NT2/D1 (cell line): ENCODE data around the gene MLLT6.

ENCODE experiments used
- DNase-seq: peaks from one replicate; pipeline ENCODE4 v3.0.0-alpha.2; 2011; ENCODE audit warnings: low read depth, low spot score
- H3K27me3 ChIP-seq: 2 replicates; pipeline ENCODE4 v1.6.0; 2011; ENCODE audit warnings: mild to moderate bottlenecking; ENCODE audit not compliant: insufficient read length, insufficient read depth
- H3K36me3 ChIP-seq: 2 replicates; pipeline ENCODE4 v1.6.1; 2011; ENCODE audit warnings: mild to moderate bottlenecking, low read length, mixed read lengths; ENCODE audit not compliant: insufficient read depth, insufficient read length
- H3K4me1 ChIP-seq: 2 replicates; pipeline ENCODE4 v1.5.1; 2011; ENCODE audit not compliant: insufficient read depth, insufficient read length
- H3K4me3 ChIP-seq: 2 replicates; pipeline ENCODE4 v1.5.1; 2011; ENCODE audit warnings: low read depth; ENCODE audit not compliant: insufficient read length
- H3K9ac ChIP-seq: 2 replicates; pipeline ENCODE4 v1.6.0; 2011; ENCODE audit warnings: low read depth; ENCODE audit not compliant: insufficient read length
- H3K9me3 ChIP-seq: 2 replicates; pipeline ENCODE4 v1.5.1; 2011; ENCODE audit warnings: mild to moderate bottlenecking, low read length; ENCODE audit not compliant: insufficient read depth
- SUZ12 ChIP-seq: IDR thresholded peaks from 2 replicates; pipeline ENCODE4 v1.6.1; 2011; ENCODE audit not compliant: insufficient read length, insufficient read depth; ENCODE audit errors: extremely low read depth
- YY1 ChIP-seq: IDR thresholded peaks from 2 replicates; pipeline ENCODE4 v1.6.1; 2011; ENCODE audit not compliant: insufficient read length, insufficient read depth
- ZNF274 ChIP-seq: IDR thresholded peaks from 2 replicates; pipeline ENCODE4 v1.6.1; 2011; ENCODE audit warnings: mild to moderate bottlenecking, low read depth, low read length

Gene MLLT6

GRCh38 chr17:38750044-38750311, 44.9 kb downstream of the MLLT6 start:
- TF ChIP-seq ZNF274 (no peak), SUZ12 (no peak)
- Histone ChIP-seq H3K4me1 (peaks cover 13% of the 10 kb centered on the region), H3K27me3 (peaks cover 17% of the 10 kb centered on the region), H3K9ac (peak overlapping the region; percentile 98), H3K4me3 (peak overlapping the region; percentile 84), H3K36me3 (peaks cover 28% of the 10 kb centered on the region), H3K9me3 (no peaks in the 10 kb centered on the region)
- DNase-seq = no peak

GRCh38 chr17:38750312-38751121, 45.4 kb downstream of the MLLT6 start:
- TF ChIP-seq SUZ12 (no peak), YY1 (no peak), ZNF274 (no peak)
- H3K27me3 ChIP-seq = peaks cover 17% of the 10 kb centered on the region
- peaks cover 13% of the 10 kb centered on the region for H3K4me1 ChIP-seq
- peak overlapping the region; percentile 84 for H3K4me3 ChIP-seq
- no peaks in the 10 kb centered on the region for H3K9me3 ChIP-seq
- H3K9ac ChIP-seq = peak overlapping the region; percentile 98
- peaks cover 32% of the 10 kb centered on the region for H3K36me3 ChIP-seq
- no peak for DNase-seq

- Histone ChIP-seq H3K4me1 (peaks cover 8% of the 10 kb centered on the region), H3K9me3 (no peaks in the 10 kb centered on the region), H3K36me3 (peaks cover 33% of the 10 kb centered on the region), H3K4me3 (peak overlapping the region; percentile 84), H3K27me3 (peaks cover 17% of the 10 kb centered on the region), H3K9ac (peak overlapping the region; percentile 98)
- no peak for DNase-seq
- no peak for TF ChIP-seq ZNF274
- no peak for TF ChIP-seq YY1
- TF ChIP-seq SUZ12 = no peak
These were observed 46.2 kb downstream of the MLLT6 start for GRCh38 chr17:38751144-38751807.

GRCh38 chr17:38751808-38752307, 46.8 kb downstream of the MLLT6 start:
- no peak for DNase-seq
- Histone ChIP-seq H3K9me3 (no peaks in the 10 kb centered on the region), H3K27me3 (peaks cover 17% of the 10 kb centered on the region), H3K9ac (peak overlapping the region; percentile 90), H3K36me3 (peaks cover 37% of the 10 kb centered on the region), H3K4me1 (peaks cover 4% of the 10 kb centered on the region), H3K4me3 (peak overlapping the region; percentile 100)
- TF ChIP-seq YY1 = peak; percentile 19
- no peak for TF ChIP-seq ZNF274

- Histone ChIP-seq H3K4me1 (peaks cover 4% of the 10 kb centered on the region), H3K36me3 (peaks cover 42% of the 10 kb centered on the region), H3K4me3 (peak within 1 kb of the TSS; percentile 100), H3K27me3 (peaks cover 17% of the 10 kb centered on the region), H3K9ac (peak within 1 kb of the TSS; percentile 100), H3K9me3 (no peaks in the 10 kb centered on the region)
- TF ChIP-seq ZNF274 (no peak), SUZ12 (no peak), YY1 (no peak)
- DNase-seq = peak; percentile 96
These were observed 47.4 kb downstream of the MLLT6 start, which contains the start of gene PSMB3 for GRCh38 chr17:38752308-38753070. Gene PSMB3, plus strand, starts transcription at chr17:38752741. Its CDS starts 86 bp downstream, at chr17:38752827.

GRCh38 chr17:38753071-38753506, 48.0 kb downstream of the MLLT6 start:
- DNase-seq = no peak
- TF ChIP-seq ZNF274 = no peak
- TF ChIP-seq YY1 = no peak
- TF ChIP-seq SUZ12 = no peak
- Histone ChIP-seq H3K27me3 (peaks cover 17% of the 10 kb centered on the region), H3K9ac (peak overlapping the region; percentile 100), H3K4me3 (peak overlapping the region; percentile 100), H3K9me3 (no peaks in the 10 kb centered on the region), H3K4me1 (peaks cover 4% of the 10 kb centered on the region), H3K36me3 (peaks cover 47% of the 10 kb centered on the region)

GRCh38 chr17:38761612-38762011, 56.5 kb downstream of the MLLT6 start:
- H3K27me3 ChIP-seq = no peaks in the 10 kb centered on the region
- DNase-seq = no peak

More at GRCh38 chr17:38761612-38762011, 56.5 kb downstream of the MLLT6 start:
- TF ChIP-seq ZNF274 = no peak
- no peak for TF ChIP-seq YY1
- TF ChIP-seq SUZ12 = no peak
- H3K9me3 ChIP-seq = no peaks in the 10 kb centered on the region
- peaks cover 90% of the 10 kb centered on the region for H3K36me3 ChIP-seq
- no peaks in the 10 kb centered on the region for H3K4me1 ChIP-seq
- H3K4me3 ChIP-seq = no peak overlapping the region
- H3K9ac ChIP-seq = no peak overlapping the region
